GM19438 (cell line): Measurements from ENCODE around the gene PITRM1.
A peak's percentile ranks its signal among the peaks of the same experiment; 100 is the strongest.
"Not testable (repeated sequence)": the region's sequence is repeated elsewhere in the genome, so short reads cannot be mapped to it uniquely, and the experiment has no call there.

ENCODE experiments used
- ATAC-seq: cut with Tn5 transposase; IDR thresholded peaks from one replicate; pipeline ENCODE4 v1.9.1; 2021; ENCODE audit warnings: low read depth; ENCODE audit not compliant: unreplicated experiment

PITRM1 gene

DNA sequence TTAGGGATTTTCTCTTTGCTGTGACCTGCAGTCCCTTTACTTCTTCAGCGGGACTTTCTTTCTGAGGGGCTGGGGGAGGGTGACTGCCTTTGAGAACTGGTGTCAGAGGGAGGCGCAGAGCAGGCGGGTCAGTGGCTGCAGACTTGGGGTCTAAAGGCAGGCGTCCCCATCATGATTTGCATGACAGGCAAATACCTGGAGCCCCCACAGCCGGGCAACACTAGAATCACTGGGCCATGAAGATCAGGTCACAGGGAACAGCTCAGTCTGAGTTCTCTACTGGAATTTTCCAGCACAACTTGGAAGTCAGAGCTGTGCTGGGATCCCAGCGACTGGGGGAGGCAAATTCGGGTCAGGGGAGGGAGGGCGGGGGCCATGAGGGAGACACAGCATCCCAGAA is 29.2 kb upstream of the PITRM1 start:
- ATAC-seq = no peak

DNA sequence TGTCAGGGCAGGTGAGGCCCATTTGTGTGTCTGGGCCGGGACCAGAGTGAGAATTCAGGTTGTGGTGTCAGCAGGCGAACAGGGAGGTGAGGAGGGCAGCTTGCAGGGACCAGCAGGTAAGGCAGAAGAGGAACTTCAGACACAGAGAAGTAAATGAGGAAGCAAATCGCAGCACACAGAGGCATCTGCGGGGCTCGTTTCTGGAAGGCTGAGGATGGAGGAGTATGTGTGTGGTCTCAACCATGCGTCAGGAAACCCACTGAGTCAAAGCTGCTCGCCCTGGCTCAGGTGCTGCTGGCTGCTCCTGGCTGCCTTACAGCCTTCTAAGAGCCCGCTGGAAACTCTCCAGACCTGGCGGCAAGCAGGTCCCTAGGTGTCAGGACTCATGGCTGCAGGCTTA is 26.9 kb upstream of the PITRM1 start:
- no peak for ATAC-seq

DNA sequence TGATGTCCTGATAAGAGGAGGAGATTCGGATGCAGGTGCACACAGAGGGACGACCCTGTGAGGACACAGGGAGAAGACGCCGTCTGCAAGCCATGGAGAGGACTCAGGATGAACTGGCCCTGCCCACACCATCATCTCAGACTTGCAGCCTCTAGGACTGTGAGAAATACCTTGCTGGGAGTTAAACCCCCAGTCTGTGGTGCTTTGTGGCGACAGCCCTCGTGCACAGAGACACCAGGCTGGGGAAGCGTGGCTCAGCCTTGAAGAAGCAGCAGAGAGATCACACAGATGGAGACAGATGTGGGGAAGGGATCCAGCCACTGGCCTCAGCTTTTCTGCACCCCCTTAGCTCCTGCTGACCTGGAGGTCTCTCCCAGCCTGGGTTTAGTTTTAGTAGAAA is 26.3 kb upstream of the PITRM1 start:
- ATAC-seq = no peak

DNA sequence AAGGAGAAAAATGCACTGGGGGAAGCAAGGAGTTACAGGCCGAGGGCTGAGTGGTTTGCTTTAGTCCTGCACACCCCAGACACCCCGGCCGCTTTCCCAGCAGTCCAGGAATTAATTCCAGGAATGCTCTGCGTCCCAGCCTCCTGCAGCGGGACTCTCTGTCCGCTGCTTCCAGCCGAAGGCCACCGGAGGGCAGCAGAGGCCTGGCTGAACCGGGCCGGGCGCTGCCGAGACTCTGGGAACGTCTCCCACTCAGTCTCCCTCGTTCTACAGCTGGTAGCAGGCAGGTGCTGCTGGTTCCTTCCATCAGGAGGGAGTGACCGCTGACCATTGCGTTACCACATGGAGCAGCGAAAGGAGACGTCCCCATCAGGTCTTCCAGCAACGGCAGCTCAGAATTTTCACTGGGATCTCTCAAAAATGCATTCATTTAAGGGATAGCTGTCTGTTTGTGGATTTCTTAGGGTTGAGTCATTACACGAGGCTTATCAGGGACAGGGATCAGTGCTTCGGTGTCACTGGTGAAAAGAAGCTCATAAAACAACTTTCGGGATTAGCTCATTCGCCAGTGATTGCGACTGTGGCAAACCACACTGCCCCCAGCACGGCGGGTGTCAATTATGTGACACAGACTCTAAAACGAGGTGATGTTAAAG is 24.9 kb upstream of the PITRM1 start:
- ATAC-seq = no peak

DNA sequence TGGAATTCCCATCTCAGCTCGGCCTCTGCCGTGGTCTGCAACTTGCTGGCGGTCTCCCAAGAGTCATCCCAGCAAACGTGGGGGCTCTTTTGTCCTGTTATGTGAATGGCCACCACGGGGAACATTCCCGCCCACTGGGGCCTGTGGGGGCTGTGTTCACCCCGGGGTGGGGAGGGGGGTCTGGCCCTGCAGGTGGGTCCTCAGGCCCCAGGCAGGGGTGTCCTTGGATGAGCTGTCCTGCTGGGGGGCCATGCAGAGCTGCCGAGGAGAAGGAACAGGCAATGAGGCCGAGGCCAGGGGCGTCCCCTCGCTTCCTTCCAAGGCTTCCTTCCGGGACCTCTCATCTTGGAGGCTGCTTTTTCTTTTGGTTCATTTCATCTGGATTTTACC is 24.4 kb upstream of the PITRM1 start:
- no peak for ATAC-seq

DNA sequence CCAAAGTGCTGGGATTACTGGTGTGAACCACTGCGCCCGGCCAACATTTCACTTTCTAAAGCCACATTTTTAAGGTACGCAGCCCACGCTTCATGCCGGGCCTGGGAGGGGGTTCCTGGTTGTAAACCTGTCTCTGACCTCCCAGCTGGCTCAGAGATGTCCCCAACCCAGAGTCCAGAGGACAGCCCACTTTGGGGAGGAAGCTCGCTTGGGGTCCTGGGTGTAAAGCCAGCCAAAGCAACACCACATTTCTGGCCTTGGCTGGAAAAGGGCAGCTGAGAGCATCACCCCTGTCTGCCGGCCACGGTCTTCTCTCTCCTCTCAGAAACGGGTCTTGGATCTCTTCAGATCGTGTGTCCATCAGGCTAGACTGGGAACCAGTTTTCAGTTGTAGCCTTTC is 23.9 kb upstream of the PITRM1 start:
- no peak for ATAC-seq

DNA sequence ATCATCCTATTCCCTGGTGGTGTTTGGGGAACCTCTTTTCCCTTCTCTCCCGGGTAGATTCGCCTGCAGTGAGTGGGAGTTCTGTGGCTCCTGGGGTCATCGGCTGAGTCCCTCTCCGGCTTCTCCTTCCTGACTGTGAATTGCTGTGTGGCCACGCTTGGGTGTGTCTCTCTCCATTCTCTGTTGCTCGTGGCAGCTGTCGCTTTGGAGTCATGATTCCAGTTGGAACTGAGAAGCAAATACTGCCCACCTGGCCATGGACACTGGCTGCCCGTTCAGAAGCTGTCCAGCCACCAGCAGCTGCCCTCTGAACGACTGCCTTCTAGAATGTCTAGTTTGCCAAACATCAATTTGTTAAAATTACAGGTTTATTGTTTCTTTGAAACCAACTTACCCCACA is 23.1 kb upstream of the PITRM1 start:
- no peak for ATAC-seq

DNA sequence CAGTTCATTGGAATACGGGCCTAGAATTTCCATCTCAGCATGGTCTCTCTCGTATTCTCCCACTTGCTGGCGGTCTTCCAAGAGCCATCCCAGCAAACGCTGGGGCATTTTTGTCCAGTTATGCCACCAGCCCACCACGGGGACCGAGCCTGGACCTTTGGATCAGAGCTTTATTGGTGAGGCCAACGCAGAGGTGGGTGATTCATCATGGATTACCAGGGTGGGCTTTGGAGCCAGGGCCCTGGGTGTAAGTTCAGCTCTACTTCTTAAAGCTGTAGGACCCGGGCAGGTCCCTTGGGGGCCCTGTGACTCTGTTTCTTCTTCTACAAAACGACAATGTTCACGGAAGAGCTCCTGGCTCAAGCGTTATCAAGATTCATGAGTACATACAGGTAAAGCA is 22.7 kb upstream of the PITRM1 start:
- ATAC-seq = no peak

DNA sequence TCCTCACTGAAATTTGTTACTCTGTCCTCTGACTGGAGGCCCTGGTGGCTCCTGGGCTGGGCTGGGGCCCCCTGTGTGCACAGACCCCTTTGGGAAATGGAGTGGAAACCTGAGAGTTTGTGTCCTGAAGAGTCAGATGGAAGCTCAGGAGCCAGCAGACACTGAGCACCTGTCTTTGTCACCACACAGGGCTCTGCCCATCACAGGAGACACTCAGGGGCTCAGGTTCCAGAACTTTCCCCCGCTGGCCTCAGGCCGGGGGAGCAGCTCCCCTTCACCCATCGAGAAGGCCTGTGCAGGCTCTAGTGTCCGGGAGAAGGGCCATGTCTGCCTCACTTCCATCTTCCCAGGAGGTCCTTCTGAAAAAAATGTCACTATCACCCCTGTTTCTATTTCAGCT is 22.3 kb upstream of the PITRM1 start:
- ATAC-seq = no peak

DNA sequence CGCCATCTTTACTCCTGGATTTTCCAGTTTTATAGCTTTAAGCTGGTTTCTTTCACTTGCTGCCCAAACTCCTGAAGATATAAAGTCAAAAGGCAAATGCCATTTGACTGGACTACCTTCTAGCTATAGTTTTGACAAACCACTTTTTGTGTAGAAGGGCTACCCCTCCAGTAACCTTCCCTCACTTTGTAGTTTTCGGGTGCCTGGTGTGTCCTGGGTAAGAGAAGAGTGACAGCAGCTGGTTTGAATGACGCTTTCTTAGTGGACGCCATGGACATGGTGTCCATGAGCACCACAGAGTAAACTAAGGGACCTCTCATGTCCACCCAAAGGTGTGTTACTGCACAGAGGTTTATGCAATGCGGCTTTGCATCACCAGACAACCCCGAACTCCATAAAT is 21.2 kb upstream of the PITRM1 start:
- no peak for ATAC-seq

DNA sequence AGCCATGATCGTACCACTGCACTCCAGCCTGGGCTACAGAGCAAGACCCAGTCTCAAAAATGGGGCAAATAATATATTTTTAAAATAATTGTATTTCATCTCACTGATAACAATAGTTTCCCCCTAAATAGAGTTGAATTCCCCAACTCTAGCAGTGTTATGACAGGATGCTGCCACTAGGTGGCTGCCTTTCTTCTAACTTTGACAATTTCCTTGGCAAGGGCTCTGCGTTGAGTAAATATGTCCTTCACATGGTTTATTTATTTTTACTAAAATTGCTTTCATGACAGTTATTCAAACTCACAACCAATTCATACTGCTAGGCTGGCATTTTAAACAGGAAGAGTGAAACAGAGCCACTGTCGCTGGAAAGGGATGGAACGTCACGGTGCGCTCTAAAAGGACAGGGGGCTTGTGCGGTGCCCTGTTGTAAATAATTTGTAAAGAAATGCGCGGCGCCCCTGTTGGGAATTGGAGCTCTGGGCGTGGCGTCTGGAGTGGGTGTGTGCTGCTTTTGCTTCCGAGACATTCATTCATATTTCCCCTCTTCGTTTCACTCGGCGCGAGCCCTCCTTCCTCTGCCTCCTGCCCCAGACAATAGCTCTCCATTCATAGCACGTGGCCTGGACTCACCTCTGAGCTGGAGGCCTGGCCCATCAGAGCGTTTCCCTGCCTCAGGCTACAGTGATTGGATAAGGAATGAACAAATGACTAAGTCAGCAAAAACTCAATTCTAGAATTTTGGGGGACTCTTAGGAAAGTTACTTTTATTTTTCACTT is 20.5 kb upstream of the PITRM1 start:
- no peak for ATAC-seq

DNA sequence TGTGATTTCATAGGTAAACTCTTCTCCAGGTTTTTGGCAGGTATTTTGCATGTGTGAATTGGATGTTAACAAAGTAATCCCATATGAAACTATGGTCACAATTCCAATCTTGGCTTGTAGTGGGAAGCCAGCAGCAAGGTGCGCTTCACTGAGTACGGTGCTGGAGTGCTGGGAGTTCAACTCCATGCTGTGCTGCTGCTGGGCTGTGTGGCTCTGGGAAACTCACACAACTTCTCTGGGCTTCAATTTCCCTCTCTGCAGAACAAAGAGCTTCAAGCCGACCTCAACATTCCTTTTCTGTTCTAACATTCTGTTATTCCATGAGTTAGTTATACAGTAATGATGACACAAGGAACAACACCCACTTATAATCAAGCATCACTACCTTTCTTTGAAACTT is 18.2 kb upstream of the PITRM1 start:
- no peak for ATAC-seq

DNA sequence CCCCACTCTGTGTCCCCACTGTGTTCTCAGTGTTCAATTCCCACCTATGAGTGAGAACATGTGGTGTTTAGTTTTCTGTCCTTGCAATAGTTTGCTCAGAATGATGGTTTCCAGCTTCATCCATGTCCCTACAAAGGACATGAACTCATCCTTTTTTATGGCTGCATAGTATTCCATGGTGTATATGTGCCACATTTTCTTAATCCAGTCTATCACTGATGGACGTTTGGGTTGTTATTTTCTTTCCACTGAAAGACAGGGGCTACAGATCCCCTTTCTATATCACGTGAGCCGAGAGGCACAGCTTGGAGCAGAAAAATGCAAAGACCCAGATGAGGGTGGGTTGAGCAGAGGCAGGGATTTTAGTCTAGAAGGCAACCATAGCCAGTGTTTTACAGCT is 14.6 kb upstream of the PITRM1 start:
- ATAC-seq = not testable (repeated sequence)

DNA sequence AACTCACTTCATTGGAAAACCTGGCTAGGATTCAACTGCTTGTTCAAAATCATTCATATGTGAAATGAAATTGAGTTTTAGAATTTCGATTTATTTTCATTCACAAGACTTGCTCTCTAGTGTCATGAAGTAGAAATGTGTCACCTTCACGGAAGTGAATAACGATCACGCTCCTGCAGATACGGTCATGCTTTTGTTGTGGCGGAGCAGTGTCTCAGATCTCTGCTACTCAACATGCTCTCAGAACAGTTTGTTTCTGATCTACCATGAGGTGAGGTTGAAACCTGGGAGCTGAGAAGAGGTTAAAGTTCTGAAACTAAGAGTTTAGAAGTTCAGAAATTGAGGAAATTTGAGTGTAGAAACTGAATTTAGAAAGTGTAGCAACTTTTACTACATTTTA is 13.8 kb upstream of the PITRM1 start:
- no peak for ATAC-seq

DNA sequence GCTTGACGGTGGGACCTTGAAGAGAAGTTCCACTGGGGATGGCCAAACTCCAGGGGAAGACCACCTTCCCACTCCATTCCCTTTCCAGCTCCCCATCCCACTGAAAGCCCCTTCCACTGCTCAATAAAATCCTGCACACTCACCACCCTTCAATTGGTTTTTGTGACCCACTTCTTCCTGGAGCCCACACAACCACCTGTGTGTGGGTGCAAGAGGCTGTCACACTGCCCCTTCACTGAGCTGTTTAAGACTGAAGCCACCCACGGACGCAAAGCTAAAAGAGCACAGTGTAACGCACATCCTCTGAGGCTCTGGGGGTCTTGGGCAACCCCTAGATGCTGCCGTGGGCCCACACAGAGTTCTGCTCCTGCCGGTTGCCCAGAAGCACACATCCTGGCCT is 12.8 kb upstream of the PITRM1 start:
- no peak for ATAC-seq

DNA sequence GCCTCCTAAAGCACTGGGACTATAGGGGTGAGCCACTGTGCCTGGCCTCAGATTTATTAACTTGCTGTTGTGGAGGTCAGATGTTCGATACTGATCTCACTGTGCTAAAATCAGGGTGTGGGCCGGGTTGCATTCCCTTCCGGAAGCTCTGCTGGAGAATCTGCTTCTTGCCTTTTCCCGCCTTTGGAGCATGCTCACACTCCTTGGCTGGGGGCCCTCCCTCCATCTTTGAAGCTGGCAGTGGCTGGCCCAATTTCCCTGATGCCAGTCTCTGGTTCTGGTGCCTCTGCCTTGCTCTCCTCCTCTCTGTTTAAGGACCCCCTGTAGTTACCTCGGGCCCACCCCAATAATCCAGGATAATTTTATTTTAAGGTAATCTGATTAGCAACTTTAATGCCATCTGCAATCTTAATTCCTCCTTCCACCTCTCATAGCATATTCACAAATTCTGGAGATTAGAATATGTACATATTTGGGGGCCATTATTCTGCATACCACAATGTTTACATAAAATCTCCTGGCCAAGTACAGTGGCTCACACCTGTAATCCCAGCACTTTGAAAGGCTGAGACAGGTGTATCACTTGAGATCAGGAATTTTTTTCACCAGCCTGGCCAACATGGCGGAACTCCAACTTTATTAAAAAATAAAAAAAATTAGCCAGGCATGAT is 7.9 kb upstream of the PITRM1 start:
- ATAC-seq = no peak

DNA sequence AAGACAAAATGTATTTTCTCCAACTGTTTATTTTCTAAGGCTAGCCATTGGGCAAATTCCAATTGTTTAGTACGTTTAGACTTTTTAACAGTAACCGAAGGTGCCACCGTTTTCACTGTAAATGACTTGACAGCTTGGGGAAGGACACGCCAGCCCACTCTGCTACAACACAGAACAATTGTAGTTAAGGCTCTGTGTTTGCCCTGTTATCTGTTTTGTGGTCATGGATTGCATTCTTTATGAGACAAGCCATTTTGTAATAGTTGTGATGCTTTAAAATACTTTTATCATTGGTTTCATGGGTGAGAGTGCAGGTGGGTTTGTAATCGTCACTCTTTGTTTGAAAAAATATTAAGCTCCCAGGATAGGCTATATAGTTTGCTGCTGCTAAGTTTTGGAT is 6.6 kb upstream of the PITRM1 start:
- no peak for ATAC-seq

DNA sequence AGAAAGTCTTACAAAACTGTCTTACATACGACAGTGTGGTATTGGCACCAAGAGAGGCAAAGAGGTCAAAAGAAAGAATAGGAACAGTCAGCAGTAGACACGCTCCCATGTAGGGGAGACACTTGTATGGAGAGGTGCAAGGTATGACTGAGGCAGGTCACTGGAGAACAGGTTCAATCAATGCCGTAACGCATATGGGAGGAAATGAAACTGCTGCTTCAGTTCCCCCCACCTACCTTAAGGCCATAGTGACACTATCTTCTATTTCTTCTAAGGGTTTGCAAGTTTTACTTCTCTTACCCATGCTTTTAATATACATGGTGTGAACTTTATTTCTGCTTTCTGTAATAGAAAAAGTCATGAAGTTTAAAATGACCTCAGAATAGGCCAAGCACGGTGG is 5.5 kb upstream of the PITRM1 start:
- ATAC-seq = no peak

DNA sequence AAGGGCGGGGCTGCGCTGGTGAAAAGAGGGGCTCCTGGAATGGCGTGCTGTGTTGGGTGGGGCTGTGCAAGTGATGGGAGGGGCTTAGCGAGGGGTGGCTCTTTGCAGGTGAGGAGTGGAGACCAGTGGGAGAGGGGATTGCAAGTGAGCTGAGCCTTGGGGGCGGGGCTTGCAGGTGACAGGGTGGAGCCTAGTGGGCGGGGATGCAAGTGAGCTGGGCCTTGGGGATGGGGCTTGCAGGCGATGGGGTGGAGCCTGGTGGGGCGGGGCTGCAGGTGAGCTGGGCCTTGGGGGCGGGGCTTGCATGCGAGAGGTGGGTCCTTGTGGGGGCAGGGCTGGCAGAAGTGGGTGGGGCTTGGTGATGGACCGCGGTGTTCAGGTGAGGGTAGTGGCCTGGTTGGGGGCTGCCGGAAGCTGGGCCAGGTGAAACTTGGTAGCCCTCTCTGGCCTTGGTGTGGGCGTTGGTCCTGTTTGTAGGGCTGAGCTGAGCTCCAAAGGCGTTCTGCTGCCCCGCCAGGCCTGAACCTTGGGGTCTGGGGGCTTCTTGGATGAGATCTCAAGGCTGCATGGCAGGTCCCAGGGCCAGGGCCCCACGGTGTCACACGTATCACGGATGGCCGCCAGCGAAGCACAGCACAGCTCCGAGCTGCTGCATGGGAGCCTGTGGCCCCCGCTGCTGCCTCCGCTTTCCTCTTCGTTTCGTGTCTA is 743 bp upstream of the PITRM1 start:
- ATAC-seq = peak; percentile 29

DNA sequence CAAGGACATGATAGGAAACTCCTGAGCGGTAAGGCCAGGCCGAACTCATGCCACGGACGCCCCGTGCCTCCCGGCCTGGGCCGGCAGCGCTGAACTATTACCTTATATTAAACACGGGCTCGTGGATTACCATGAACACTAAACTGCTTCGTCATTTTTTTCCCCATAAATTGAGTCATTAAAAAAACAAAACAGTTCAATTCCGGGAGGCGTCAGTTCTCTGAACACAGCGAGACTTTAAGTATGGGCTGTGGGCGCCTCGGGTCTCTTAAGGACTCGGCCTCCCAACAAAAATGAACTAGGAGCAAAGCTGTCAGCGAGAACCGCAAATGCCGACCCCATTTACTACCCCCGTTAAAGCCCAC is 519 bp downstream of the PITRM1 start:
- no peak for ATAC-seq

DNA sequence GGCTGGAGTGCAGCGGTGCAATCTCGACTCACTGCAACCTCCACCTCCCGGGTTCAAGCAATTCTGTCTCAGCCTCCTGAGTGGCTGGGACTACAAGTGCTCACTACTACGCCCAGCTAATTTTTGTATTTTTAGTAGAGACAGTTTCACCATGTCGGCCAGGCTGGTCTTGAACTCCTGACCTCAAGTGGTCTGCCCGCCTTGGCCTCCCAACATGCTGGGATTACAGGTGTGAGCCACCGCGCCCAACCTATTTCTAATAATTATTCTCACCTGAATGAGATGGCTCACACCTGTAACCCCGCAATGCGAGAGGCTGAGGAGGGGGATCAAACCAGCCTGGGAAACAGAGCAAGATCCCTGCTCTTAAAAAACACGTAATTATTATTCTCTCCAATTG is 1.1 kb downstream of the PITRM1 start:
- not testable (repeated sequence) for ATAC-seq
